H1 (cell line): Measurements from ENCODE around the gene COL25A1. TPM values are rescaled to one million over a fixed set of nuclear protein-coding genes. Genes with fewer than 3 reads are reported as not detected.

Experiments
- ASH2L ChIP-seq: fragments of 200-600, 300-600 bp; sonication (generic); IDR thresholded peaks from one replicate; pipeline ENCODE4 v1.7.1; 2017; ENCODE audit warnings: low read length
- BACH1 ChIP-seq: IDR thresholded peaks from 2 replicates; pipeline ENCODE4 v1.6.1; 2012; ENCODE audit warnings: low read length, improper control_type of control experiment
- CBX5 ChIP-seq: fragments of 300-800, 300-1000 bp; sonication (generic); IDR thresholded peaks from 2 replicates; pipeline ENCODE4 v1.7.1; 2016; ENCODE audit warnings: antibody characterized with exemption, low read length, low read depth
- CBX8 ChIP-seq: fragments of 300-800, 300-1000 bp; sonication (generic); IDR thresholded peaks from 2 replicates; pipeline ENCODE4 v1.7.1; 2016; ENCODE audit warnings: low read depth, low read length, borderline replicate concordance
- CREB1 ChIP-seq: IDR thresholded peaks from 2 replicates; pipeline ENCODE4 v1.6.1; 2012; ENCODE audit warnings: inconsistent platforms
- EP300 ChIP-seq, 2 experiments: IDR thresholded peaks; 1 replicate in 1 of 2; 2 replicates in 1 of 2; pipeline ENCODE4 v1.6.1; 2011 to 2012; ENCODE audit warnings: low read depth in 2 of 2, low read length in 2 of 2, mild to moderate bottlenecking in 2 of 2, borderline replicate concordance in 1 of 2, inconsistent platforms in 1 of 2, moderate library complexity in 1 of 2
- HDAC2 ChIP-seq, 2 experiments: fragments of 300-600 bp in 1 of 2; sonication (generic) in 1 of 2; IDR thresholded peaks; 2 replicates each; pipeline ENCODE4 v1.6.1; 2011 to 2012; ENCODE audit warnings: low read depth in 2 of 2, low read length in 2 of 2, mild to moderate bottlenecking in 2 of 2, moderate library complexity in 2 of 2, borderline replicate concordance in 1 of 2, inconsistent platforms in 1 of 2
- JUN ChIP-seq: IDR thresholded peaks from 2 replicates; pipeline ENCODE4 v1.6.1; 2011; ENCODE audit warnings: low read depth, mild to moderate bottlenecking, improper control_type of control experiment, low read length
- KDM1A ChIP-seq: fragments of 200-600, 300-600 bp; sonication (generic); IDR thresholded peaks from 2 replicates; pipeline ENCODE4 v1.7.1; 2016; ENCODE audit warnings: mild to moderate bottlenecking, low read length, borderline replicate concordance
- MAFK ChIP-seq: IDR thresholded peaks from 2 replicates; pipeline ENCODE4 v1.6.1; 2012; ENCODE audit warnings: low read depth, mild to moderate bottlenecking, improper control_type of control experiment, low read length
- RAD21 ChIP-seq, 2 experiments: IDR thresholded peaks in 1 of 2; conservative IDR thresholded peaks in 1 of 2; 2 replicates each; pipeline ENCODE4 v1.6.1; 2011; ENCODE audit warnings: low read depth in 2 of 2, low read length in 2 of 2, improper control_type of control experiment in 1 of 2, inconsistent platforms in 1 of 2, mild to moderate bottlenecking in 1 of 2, moderate library complexity in 1 of 2
- RFX5 ChIP-seq: IDR thresholded peaks from 2 replicates; pipeline ENCODE4 v1.6.1; 2011; ENCODE audit warnings: low read depth, low read length, improper control_type of control experiment, borderline replicate concordance
- RXRA ChIP-seq: IDR thresholded peaks from 2 replicates; pipeline ENCODE4 v1.6.1; 2011; ENCODE audit warnings: low read depth, mild to moderate bottlenecking, low read length, moderate library complexity; ENCODE audit not compliant: insufficient read depth
- TAF1 ChIP-seq: IDR thresholded peaks from 2 replicates; pipeline ENCODE4 v1.6.1; 2011; ENCODE audit warnings: mild to moderate bottlenecking, low read depth, low read length
- polyA plus RNA-seq, 7 experiments: library from polyadenylated mRNA; depleted of rRNA in 3 of 7; stranded (reverse) in 5 of 7; unstranded in 2 of 7; fragments of >200 nt in 5 of 7; fragments of 200-250 nt in 2 of 7; gene quantifications; 1 replicate in 5 of 7; 2 replicates in 1 of 7; 4 replicates in 1 of 7; pipeline versions ENCODE4 v1.2.1 to v1.2.3, GENCODE V29; 2011 to 2013; ENCODE audit warnings: missing spikeins in 2 of 7, mixed read lengths in 2 of 7
- total RNA-seq: library from RNA; stranded (reverse); fragmentation: NEBNext Ultra II Directional; extraction: Animal tissue kit (Norgen Biotek cat#: 25700); gene quantifications from 2 replicates; pipeline ENCODE4 v1.2.1, GENCODE V29; 2021
- TF ChIP-seq, protein P1 (sequence below): IDR thresholded peaks from 2 replicates; pipeline ENCODE4 v1.6.1; 2011; ENCODE audit warnings: low read depth, mild to moderate bottlenecking, low read length; ENCODE audit not compliant: insufficient read depth
- TF ChIP-seq, protein P2 (sequence below): IDR thresholded peaks from 2 replicates; pipeline ENCODE4 v1.6.1; 2012; ENCODE audit warnings: inconsistent platforms

COL25A1 gene
- total and polyA plus RNA-seq, 2 of the 8 experiments (the other 6 are each of a cell fraction or from before 2014, with no cell fraction given): 1.1 to 8.3 TPM

DNA sequence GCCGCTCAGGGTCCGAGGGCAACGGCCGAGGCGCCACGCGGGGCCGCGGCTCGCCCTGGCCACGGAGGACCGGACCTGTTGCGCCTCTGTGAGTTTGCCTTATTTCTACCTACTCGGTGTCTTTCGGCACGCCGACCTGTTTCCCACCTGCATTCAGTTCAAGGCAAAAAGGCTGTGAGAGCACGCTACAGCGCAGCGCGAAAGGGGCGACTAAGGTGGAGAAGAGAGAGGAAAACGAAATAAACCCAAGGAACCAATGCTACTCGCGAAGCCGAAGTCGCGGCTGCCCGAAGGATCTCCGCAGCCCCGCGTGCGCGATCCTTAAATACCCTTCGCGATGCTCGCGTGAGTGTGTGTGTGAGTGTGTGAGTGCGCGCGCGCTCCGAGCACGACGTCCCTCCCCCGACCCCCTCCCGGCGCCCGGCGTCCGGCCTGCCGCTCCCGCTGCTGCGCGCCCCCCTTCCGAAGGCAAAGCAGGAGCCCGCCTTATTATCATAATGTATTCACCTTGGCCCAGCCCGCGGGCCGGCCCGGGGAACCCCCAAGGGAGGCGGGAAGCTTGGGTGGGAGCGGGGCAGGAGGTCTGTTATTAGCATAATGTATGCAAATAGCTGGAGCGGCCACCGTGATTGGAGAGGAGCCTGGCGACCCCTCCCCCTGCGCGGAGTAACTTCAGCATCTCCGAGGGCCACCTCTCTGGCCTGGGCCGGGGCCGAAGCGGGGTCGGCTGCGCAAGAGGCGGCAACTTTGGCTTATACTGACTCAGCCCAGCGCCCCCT is at the start of gene COL25A1 (continued):
- TF ChIP-seq RFX5: no peak
- no peak for TF ChIP-seq CBX5
- no peak for TF ChIP-seq TAF1
- TF ChIP-seq, protein P1, sequence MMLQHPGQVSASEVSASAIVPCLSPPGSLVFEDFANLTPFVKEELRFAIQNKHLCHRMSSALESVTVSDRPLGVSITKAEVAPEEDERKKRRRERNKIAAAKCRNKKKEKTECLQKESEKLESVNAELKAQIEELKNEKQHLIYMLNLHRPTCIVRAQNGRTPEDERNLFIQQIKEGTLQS: no peak
- no peak for TF ChIP-seq MAFK
- TF ChIP-seq CBX8: no peak
- TF ChIP-seq, protein P2, sequence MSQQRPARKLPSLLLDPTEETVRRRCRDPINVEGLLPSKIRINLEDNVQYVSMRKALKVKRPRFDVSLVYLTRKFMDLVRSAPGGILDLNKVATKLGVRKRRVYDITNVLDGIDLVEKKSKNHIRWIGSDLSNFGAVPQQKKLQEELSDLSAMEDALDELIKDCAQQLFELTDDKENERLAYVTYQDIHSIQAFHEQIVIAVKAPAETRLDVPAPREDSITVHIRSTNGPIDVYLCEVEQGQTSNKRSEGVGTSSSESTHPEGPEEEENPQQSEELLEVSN: peak; percentile 92
- 0 out of 2 replicates have a peak, but pooled peaks have one; percentile 63 for TF ChIP-seq KDM1A
- TF ChIP-seq CREB1: peak; percentile 41
- peak; percentile 16 to 93; a peak in 2 of 4 replicates for TF ChIP-seq HDAC2 (IDR thresholded peaks at IDR 0.05; ENCODE audit: borderline replicate concordance in 1 of 2, low read depth in 2 of 2, low read length in 2 of 2)
- peak; percentile 66 for TF ChIP-seq BACH1
- TF ChIP-seq EP300 (IDR thresholded peaks at IDR 0.05; ENCODE audit: borderline replicate concordance in 1 of 2, low read depth in 2 of 2, low read length in 2 of 2): peak in 1 of 2 experiments; percentile 20; a peak in 1 of 3 replicates
- 0 out of 2 replicates have a peak, but pooled peaks have one; percentile 38 for TF ChIP-seq RXRA
- TF ChIP-seq ASH2L: no peak
- no peak for TF ChIP-seq JUN
- no peak for TF ChIP-seq RAD21 (IDR thresholded peaks at IDR 0.05 in 1 of 2, conservative IDR thresholded peaks at IDR 0.05 in 1 of 2; ENCODE audit: low read depth in 2 of 2, low read length in 2 of 2)
- TF ChIP-seq, all 59 proteins: peak for 18
